Measurements from ENCODE around the gene SLC30A10. TPM values are rescaled to one million over a fixed set of nuclear protein-coding genes. Genes with fewer than 3 reads are reported as not detected.

Gene SLC30A10
- total and polyA plus RNA-seq, 2 donors (not counting 1 experiment from before 2014, with no cell fraction given) = 0.06 TPM; not detected in 1

DNA sequence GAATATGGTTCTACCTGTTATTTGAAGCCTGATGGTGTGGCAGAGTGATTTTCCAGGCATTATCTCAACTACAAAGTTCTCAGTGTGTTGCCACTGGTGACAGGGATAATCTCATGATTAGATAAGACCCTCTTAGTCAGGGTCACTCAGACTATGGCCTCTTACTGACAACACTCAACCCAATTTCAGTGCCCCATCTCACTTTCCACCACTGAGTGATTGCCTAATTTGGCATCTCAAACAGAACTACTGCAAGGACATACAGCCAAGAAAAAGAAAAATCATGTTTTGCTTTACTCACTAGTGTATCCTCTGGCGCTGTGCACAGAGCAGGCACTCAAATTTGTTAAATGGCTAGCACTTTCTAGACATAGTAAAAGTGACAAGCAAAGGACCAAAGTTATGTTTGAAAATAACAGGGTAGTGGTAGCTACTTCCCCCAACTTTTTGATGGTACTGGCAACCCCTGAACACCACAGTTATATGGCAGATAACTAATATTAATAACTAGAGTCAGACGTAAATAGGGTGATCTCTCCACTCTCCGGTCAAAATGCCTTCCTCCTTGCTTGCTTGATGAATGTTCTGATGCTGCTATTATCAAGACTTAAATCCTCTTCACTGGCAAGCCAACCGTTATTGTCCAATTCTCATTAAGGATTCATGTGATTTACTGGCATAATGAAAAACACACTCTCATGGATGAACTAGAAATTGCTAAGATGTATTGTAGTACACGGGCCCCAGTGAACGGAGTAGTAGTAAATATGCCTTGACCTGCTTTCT, 37.1 kb upstream of the SLC30A10 start:
- no peak overlapping the region for H3K4me2 ChIP-seq (replicated peaks; ENCODE audit: low read depth, low read length, poor library complexity, severe bottlenecking)
- no peaks in the 10 kb centered on the region for H3K4me1 ChIP-seq (ENCODE audit: control insufficient read depth in 2 of 2, insufficient read depth in 2 of 2, low read length in 2 of 2)
- H3K9ac ChIP-seq (ENCODE audit: low read length) = no peak overlapping the region
- no peaks in the 10 kb centered on the region for H4K20me1 ChIP-seq (ENCODE audit: control insufficient read depth, insufficient read depth, low read length, poor library complexity, severe bottlenecking)
- DNase-seq (no peak), ATAC-seq (ENCODE audit: low read depth) (no peak)
- H3K4me1 Mint-ChIP-seq = no peaks in the 10 kb centered on the region
- peaks cover 0 to 24% of the 10 kb centered on the region in 2 experiments for H3K36me3 ChIP-seq (replicated peaks in 1 of 2; ENCODE audit: control extremely low read depth in 1 of 2, control insufficient read depth in 1 of 2, extremely low read depth in 1 of 2, insufficient read depth in 2 of 2, low read length in 1 of 2)
- TF ChIP-seq CTCF (IDR thresholded peaks at IDR 0.05) (no peak), EZH2 (IDR thresholded peaks at IDR 0.05; ENCODE audit: borderline replicate concordance, insufficient read depth, low read depth, low read length, poor library complexity, severe bottlenecking) (no peak)
- no peaks in the 10 kb centered on the region for H3K9me3 ChIP-seq (ENCODE audit: control extremely low read depth in 1 of 3, control insufficient read depth in 2 of 3, insufficient read depth in 1 of 3, low read length in 2 of 3)
- CTCF ChIA-PET = no interaction called here
- no peaks in the 10 kb centered on the region for H3K9me3 Mint-ChIP-seq (ENCODE audit: insufficient read depth)
- no peak overlapping the region for H3K4me3 Mint-ChIP-seq
- no peak overlapping the region for H3K27ac ChIP-seq (ENCODE audit: low read length in 2 of 2)
- no peaks in the 10 kb centered on the region for H3K79me2 ChIP-seq (ENCODE audit: control insufficient read depth, insufficient read depth, low read length)
- no peak overlapping the region for H3K27ac Mint-ChIP-seq
- H3K27me3 Mint-ChIP-seq = no peaks in the 10 kb centered on the region
- H3K4me3 ChIP-seq (ENCODE audit: control extremely low read depth in 1 of 5, extremely low read depth in 1 of 5, insufficient read depth in 1 of 5, low read depth in 2 of 5, low read length in 4 of 5) = no peak overlapping the region
- no peak overlapping the region for H2AFZ ChIP-seq (ENCODE audit: insufficient read depth, low read depth, low read length, poor library complexity, severe bottlenecking)
- POLR2A ChIA-PET = no interaction called here
- no peaks in the 10 kb centered on the region for H3K27me3 ChIP-seq (replicated peaks in 1 of 4; ENCODE audit: control extremely low read depth in 1 of 4, control insufficient read depth in 3 of 4, insufficient read depth in 4 of 4, low read length in 3 of 4)
- WGBS (ENCODE audit: insufficient coverage) = no CpG with 5 or more reads among the region's 6 CpGs
- intact Hi-C loops (cut with micrococcal nuclease) = no loop called here

- H3K36me3 ChIP-seq (replicated peaks in 1 of 2; ENCODE audit: control extremely low read depth in 1 of 2, control insufficient read depth in 1 of 2, extremely low read depth in 1 of 2, insufficient read depth in 2 of 2, low read length in 1 of 2) = peaks cover 0 to 8% of the 10 kb centered on the region in 2 experiments
- H3K27ac Mint-ChIP-seq = no peak overlapping the region
- H3K27me3 ChIP-seq (replicated peaks in 1 of 4; ENCODE audit: control extremely low read depth in 1 of 4, control insufficient read depth in 3 of 4, insufficient read depth in 4 of 4, low read length in 3 of 4) = no peaks in the 10 kb centered on the region
- H4K20me1 ChIP-seq (ENCODE audit: control insufficient read depth, insufficient read depth, low read length, poor library complexity, severe bottlenecking) = no peaks in the 10 kb centered on the region
- H3K4me2 ChIP-seq (replicated peaks; ENCODE audit: low read depth, low read length, poor library complexity, severe bottlenecking) = no peak overlapping the region
- H3K4me1 Mint-ChIP-seq = no peaks in the 10 kb centered on the region
- H3K79me2 ChIP-seq (ENCODE audit: control insufficient read depth, insufficient read depth, low read length) = no peaks in the 10 kb centered on the region
- ChIA-PET CTCF (no interaction called here), POLR2A (no interaction called here)
- H2AFZ ChIP-seq (ENCODE audit: insufficient read depth, low read depth, low read length, poor library complexity, severe bottlenecking) = no peak overlapping the region
- no peaks in the 10 kb centered on the region for H3K4me1 ChIP-seq (ENCODE audit: control insufficient read depth in 2 of 2, insufficient read depth in 2 of 2, low read length in 2 of 2)
- H3K4me3 ChIP-seq (ENCODE audit: control extremely low read depth in 1 of 5, extremely low read depth in 1 of 5, insufficient read depth in 1 of 5, low read depth in 2 of 5, low read length in 4 of 5) = no peak overlapping the region
- H3K27ac ChIP-seq (ENCODE audit: low read length in 2 of 2) = no peak overlapping the region
- H3K9ac ChIP-seq (ENCODE audit: low read length) = no peak overlapping the region
- no peaks in the 10 kb centered on the region for H3K9me3 ChIP-seq (ENCODE audit: control extremely low read depth in 1 of 3, control insufficient read depth in 2 of 3, insufficient read depth in 1 of 3, low read length in 2 of 3)
- DNase-seq = no peak
- ATAC-seq (ENCODE audit: low read depth) = no peak
- TF ChIP-seq EZH2 (IDR thresholded peaks at IDR 0.05; ENCODE audit: borderline replicate concordance, insufficient read depth, low read depth, low read length, poor library complexity, severe bottlenecking) = no peak
- no peak for TF ChIP-seq CTCF (IDR thresholded peaks at IDR 0.05)
- intact Hi-C loops (cut with micrococcal nuclease) = no loop called here
- WGBS (ENCODE audit: insufficient coverage) = 78% methylated on average over 6 of the region's 7 CpGs
- no peaks in the 10 kb centered on the region for H3K27me3 Mint-ChIP-seq
- no peaks in the 10 kb centered on the region for H3K9me3 Mint-ChIP-seq (ENCODE audit: insufficient read depth)
- no peak overlapping the region for H3K4me3 Mint-ChIP-seq
Measured at GRCh38 chr1:219963432-219963831, 35.1 kb upstream of the SLC30A10 start.
